OCI-LY1 (cell line): ENCODE data around the gene GPR45.

Experiments used
- EZH2 ChIP-seq: fragments of 200-600 bp; sonication (generic), shearing (Covaris generic); IDR thresholded peaks from 2 replicates; pipeline ENCODE4 v1.8.0; 2017; ENCODE audit warnings: borderline replicate concordance, mixed run types, mild to moderate bottlenecking, antibody characterized with exemption, low read length, moderate library complexity, mixed read lengths
- TF ChIP-seq, protein P1 (sequence below): fragments of 200-600 bp; sonication (generic), shearing (Covaris generic); IDR thresholded peaks from 2 replicates; pipeline ENCODE4 v1.5.1; 2017; ENCODE audit warnings: mild to moderate bottlenecking, antibody characterized with exemption, low read length, moderate library complexity, mixed read lengths

GRCh38 chr2:105257981-105258380, 16.4 kb downstream of the GPR45 start:
- TF ChIP-seq, protein P1, sequence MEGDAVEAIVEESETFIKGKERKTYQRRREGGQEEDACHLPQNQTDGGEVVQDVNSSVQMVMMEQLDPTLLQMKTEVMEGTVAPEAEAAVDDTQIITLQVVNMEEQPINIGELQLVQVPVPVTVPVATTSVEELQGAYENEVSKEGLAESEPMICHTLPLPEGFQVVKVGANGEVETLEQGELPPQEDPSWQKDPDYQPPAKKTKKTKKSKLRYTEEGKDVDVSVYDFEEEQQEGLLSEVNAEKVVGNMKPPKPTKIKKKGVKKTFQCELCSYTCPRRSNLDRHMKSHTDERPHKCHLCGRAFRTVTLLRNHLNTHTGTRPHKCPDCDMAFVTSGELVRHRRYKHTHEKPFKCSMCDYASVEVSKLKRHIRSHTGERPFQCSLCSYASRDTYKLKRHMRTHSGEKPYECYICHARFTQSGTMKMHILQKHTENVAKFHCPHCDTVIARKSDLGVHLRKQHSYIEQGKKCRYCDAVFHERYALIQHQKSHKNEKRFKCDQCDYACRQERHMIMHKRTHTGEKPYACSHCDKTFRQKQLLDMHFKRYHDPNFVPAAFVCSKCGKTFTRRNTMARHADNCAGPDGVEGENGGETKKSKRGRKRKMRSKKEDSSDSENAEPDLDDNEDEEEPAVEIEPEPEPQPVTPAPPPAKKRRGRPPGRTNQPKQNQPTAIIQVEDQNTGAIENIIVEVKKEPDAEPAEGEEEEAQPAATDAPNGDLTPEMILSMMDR, result no peak
- no peak for TF ChIP-seq EZH2
